Activated CD4-positive, alpha-beta T cell treated with anti-CD3 and anti-CD28 coated beads for 1 hour (primary cell): ENCODE data around the gene PSMD13.
A peak's percentile ranks its signal among the peaks of the same experiment; 100 is the strongest.

ENCODE experiments used
- DNase-seq: peaks from one replicate; pipeline ENCODE4 v3.0.0-alpha.2; 2020

Gene PSMD13

GRCh38 chr11:290621-291231, 54.0 kb downstream of the PSMD13 start:
- DNase-seq = peak; percentile 27

- peak; percentile 30 for DNase-seq
These were observed 54.8 kb downstream of the PSMD13 start for GRCh38 chr11:291281-292210.

GRCh38 chr11:292211-293121, 55.7 kb downstream of the PSMD13 start:
- peak; percentile 16 for DNase-seq

- peak; percentile 14 for DNase-seq
These were observed 56.6 kb downstream of the PSMD13 start for GRCh38 chr11:293271-293851.

- peak; percentile 13 for DNase-seq
These were observed 57.3 kb downstream of the PSMD13 start for GRCh38 chr11:293852-294661.

GRCh38 chr11:294780-295179, 58.0 kb downstream of the PSMD13 start:
- peak; percentile 14 for DNase-seq

GRCh38 chr11:295351-296170, 58.8 kb downstream of the PSMD13 start:
- peak; percentile 24 for DNase-seq

GRCh38 chr11:296171-297050, 59.6 kb downstream of the PSMD13 start:
- DNase-seq = peak; percentile 23

GRCh38 chr11:297051-297585, 60.3 kb downstream of the PSMD13 start:
- DNase-seq = peak; percentile 21

GRCh38 chr11:297586-298405, 61.0 kb downstream of the PSMD13 start:
- peak; percentile 51 for DNase-seq

GRCh38 chr11:298406-299065, 61.8 kb downstream of the PSMD13 start:
- peak; percentile 62 for DNase-seq

- peak; percentile 62 for DNase-seq
These were observed 62.5 kb downstream of the PSMD13 start, which contains the start of gene IFITM5 for GRCh38 chr11:299081-299891. TSS of gene IFITM5 (minus strand) at chr11:299526. CDS start at chr11:299490, 36 bp downstream.

- no peak for DNase-seq
These were observed 63.4 kb downstream of the PSMD13 start for GRCh38 chr11:299951-300735.
